ENCODE measurements around the gene PHLPP1. TPM values are rescaled to one million over a fixed set of nuclear protein-coding genes. Genes with fewer than 3 reads are reported as not detected.

The PHLPP1 gene
- total and polyA plus RNA-seq, 2 of the 4 experiments (the other 2 are of a cell fraction) = 3.3 to 3.6 TPM

DNA sequence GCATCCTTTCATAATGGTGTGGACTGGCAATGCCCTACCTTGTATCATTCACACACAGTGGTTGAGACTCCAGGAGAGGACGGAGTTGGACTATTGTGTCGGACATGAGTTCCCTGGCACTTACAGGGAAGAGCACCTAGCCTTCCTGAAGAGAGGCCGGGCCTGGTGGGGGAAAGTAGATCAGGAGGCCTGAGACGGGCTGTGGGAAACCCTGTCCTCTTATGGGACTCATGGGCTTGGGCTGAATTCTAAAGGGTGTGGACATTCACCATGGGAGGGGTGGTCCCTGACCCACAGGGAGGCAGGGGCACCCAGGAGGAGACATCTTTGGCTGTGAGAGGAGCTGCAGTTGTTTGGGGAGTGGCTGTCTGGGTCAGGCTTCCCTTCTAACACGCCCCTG lies 286.5 kb downstream of the PHLPP1 start:
- H3K23ac ChIP-seq (ENCODE audit: low read depth, low read length) = no peak overlapping the region
- no peaks in the 10 kb centered on the region for H4K20me1 ChIP-seq (ENCODE audit: insufficient read depth, low read length)
- 50% methylated on average over 1 of the region's 5 CpGs; no CpG with 5 or more reads in 1 of the 2 experiments for WGBS, 2 experiments (ENCODE audit: extremely low coverage in 2 of 2, insufficient read length in 1 of 2)
- H4K91ac ChIP-seq (ENCODE audit: insufficient read depth, low read depth, low read length) = no peak overlapping the region
- BruUV-seq (replicated peaks) = no TSS peak
- H2AK5ac ChIP-seq (ENCODE audit: low read depth, low read length) = no peak overlapping the region
- DNase-seq (no peak), ATAC-seq (ENCODE audit: low read depth) (no peak)
- no peak overlapping the region for H2BK120ac ChIP-seq (ENCODE audit: low read depth, low read length)
- no peak for TF ChIP-seq RAD21 (IDR thresholded peaks at IDR 0.05; ENCODE audit: low read length)
- TF ChIP-seq NFE2L2 (IDR thresholded peaks at IDR 0.05; ENCODE audit: low read depth, low read length) = no peak
- TF ChIP-seq BHLHE40 (IDR thresholded peaks at IDR 0.05; ENCODE audit: low read depth, low read length) = no peak
- no peak for TF ChIP-seq MAFK (IDR thresholded peaks at IDR 0.05; ENCODE audit: low read depth, low read length)
- no peak for TF ChIP-seq RCOR1 (IDR thresholded peaks at IDR 0.05; ENCODE audit: insufficient replicate concordance, low read length)
- TF ChIP-seq CEBPB (IDR thresholded peaks at IDR 0.05; ENCODE audit: low read depth, low read length) = no peak
- TF ChIP-seq USF2 (IDR thresholded peaks at IDR 0.05; ENCODE audit: low read depth, low read length) = no peak
- TF ChIP-seq ELK1 (IDR thresholded peaks at IDR 0.05; ENCODE audit: borderline replicate concordance, low read depth, low read length) = no peak
- TF ChIP-seq MAZ (IDR thresholded peaks at IDR 0.05; ENCODE audit: borderline replicate concordance, low read depth, low read length) = no peak
- TF ChIP-seq FOS (IDR thresholded peaks at IDR 0.05; ENCODE audit: low read depth, low read length) = no peak
- no peak for TF ChIP-seq RFX5 (IDR thresholded peaks at IDR 0.05; ENCODE audit: low read depth, low read length)
- TF ChIP-seq MXI1 (IDR thresholded peaks at IDR 0.05; ENCODE audit: borderline replicate concordance, low read depth, low read length) = no peak
- no peak for TF ChIP-seq CTCF (conservative IDR thresholded peaks at IDR 0.05; ENCODE audit: low read depth, low read length)
- no peak for TF ChIP-seq POLR2A (IDR thresholded peaks at IDR 0.05; ENCODE audit: low read depth, low read length)
- no peak for TF ChIP-seq CHD1 (IDR thresholded peaks at IDR 0.05; ENCODE audit: low read depth, low read length)
- no peak for TF ChIP-seq SMC3 (IDR thresholded peaks at IDR 0.05; ENCODE audit: low read depth, low read length)
- no peak overlapping the region for H3K27ac ChIP-seq (ENCODE audit: insufficient read depth, low read length)
- H3K9me1 ChIP-seq (ENCODE audit: insufficient read depth, low read length) = no peaks in the 10 kb centered on the region
- no peaks in the 10 kb centered on the region for H3K4me1 ChIP-seq (ENCODE audit: control insufficient read depth, insufficient read depth, low read length)
- no peak overlapping the region for H3K9ac ChIP-seq (ENCODE audit: low read depth, low read length)
- ChIA-PET CTCF (no interaction called here), POLR2A (ENCODE audit: unreplicated experiment) (no interaction called here)
- H2BK5ac ChIP-seq (ENCODE audit: low read depth, low read length, poor library complexity, severe bottlenecking) = no peak overlapping the region
- no peak overlapping the region for H4K5ac ChIP-seq (ENCODE audit: low read depth, low read length)
- no peak overlapping the region for H3K56ac ChIP-seq (ENCODE audit: extremely low read depth, insufficient read depth, low read length)
- H3K14ac ChIP-seq (replicated peaks; ENCODE audit: low read depth, low read length) = no peak overlapping the region
- H3K9me3 ChIP-seq (ENCODE audit: control insufficient read depth, insufficient read depth, low read length) = no peaks in the 10 kb centered on the region
- H3K4ac ChIP-seq (ENCODE audit: low read depth, low read length) = no peak overlapping the region
- in situ Hi-C loops (cut with MboI; ENCODE audit: low sequenced_read_pairs) (loop anchor here (5.0 kb wide), 1 partner anchor 405 kb away; no protein-coding TSS in a partner anchor), dilution Hi-C loops (cut with HindIII; ENCODE audit: low sequenced_read_pairs, unreplicated experiment) (no loop called here), intact Hi-C loops (cut with micrococcal nuclease) (no loop called here)
- no peak overlapping the region for H4K8ac ChIP-seq (ENCODE audit: low read depth in 2 of 2, low read length in 2 of 2)
- no peak overlapping the region for H2BK15ac ChIP-seq (ENCODE audit: low read depth, low read length)
- no peak overlapping the region for H2AFZ ChIP-seq (replicated peaks; ENCODE audit: low read length, poor library complexity)
- no peak overlapping the region for H2BK20ac ChIP-seq (ENCODE audit: low read depth, low read length)
- H3K18ac ChIP-seq (ENCODE audit: low read depth, low read length) = no peak overlapping the region
- H3K4me2 ChIP-seq (ENCODE audit: low read depth, low read length) = no peak overlapping the region
- H2AK9ac ChIP-seq (replicated peaks; ENCODE audit: low read depth, low read length, poor library complexity) = no peak overlapping the region
- no peak overlapping the region for H3K4me3 ChIP-seq (ENCODE audit: insufficient read depth, low read depth, low read length)
- no peaks in the 10 kb centered on the region for H3K36me3 ChIP-seq (ENCODE audit: control insufficient read depth, insufficient read depth, low read length)
- H3K79me1 ChIP-seq (ENCODE audit: low read depth in 1 of 2, low read length in 2 of 2) = no peaks in the 10 kb centered on the region
- H3K27me3 ChIP-seq (ENCODE audit: control insufficient read depth, insufficient read depth, low read length) = peaks cover 9% of the 10 kb centered on the region

Data from IMR-90 (cell line).